HepG2 (cell line): ENCODE results near the gene IMPDH1. TPM values are rescaled to one million over a fixed set of nuclear protein-coding genes. Genes with fewer than 3 reads are reported as not detected.

Experiments used
- ATAC-seq: fragments of 200-7000 bp; cut with Tn5 transposase; 3 replicates; pipeline ENCODE4 v1.9.1; 2020; ENCODE audit warnings: mild to moderate bottlenecking, moderate library complexity
- BruUV-seq: library from RNA; stranded (reverse); fragments of 400-500 nt; replicated peaks from 2 replicates; lab custom pipeline; 2021; lab: Mats Ljungman, UMichigan
- CTCF ChIA-PET: fragments of 300-600 bp; formaldehyde crosslinking; extraction: SDS; loops from one replicate; lab custom pipeline; 2021; ENCODE audit warnings: low total read pairs, inconsistent platforms, low intra/inter-chr PET ratio; lab: Yijun Ruan, JAX
- POLR2A ChIA-PET: fragments of 350-600 bp; sonication (Branson Sonifier 250); formaldehyde crosslinking; loops from one replicate; lab custom pipeline; 2020; ENCODE audit warnings: antibody characterized with exemption, inconsistent platforms; lab: Yijun Ruan, JAX
- DNase-seq: peaks from one replicate; pipeline ENCODE4 v3.0.0-alpha.2; 2015; ENCODE audit warnings: low spot score
- FAIRE-seq: peaks from 3 replicates; lab custom pipeline; 2011; peaks lifted over from hg19 to GRCh38; lab: Jason Lieb, UNC
- H2AFZ ChIP-seq: one replicate; pipeline ENCODE4 v1.6.1; 2011; ENCODE audit warnings: low read length, inconsistent platforms
- H3K27ac ChIP-seq: fragments of 300-600 bp; 3 replicates; pipeline ENCODE4 v1.8.0; 2011; ENCODE audit warnings: mixed run types, mild to moderate bottlenecking, mixed read lengths, low read length, inconsistent platforms; ENCODE audit not compliant: insufficient read depth; ENCODE audit errors: extremely low read length
- H3K27me3 ChIP-seq, 2 experiments: fragments of 200-600 bp in 1 of 2; 2 replicates in 1 of 2; 3 replicates in 1 of 2; pipeline versions ENCODE4 v1.6.0 to v1.8.0; 2011; ENCODE audit warnings: low read length in 2 of 2, mild to moderate bottlenecking in 2 of 2, moderate library complexity in 2 of 2, inconsistent platforms in 1 of 2; ENCODE audit not compliant: insufficient read depth in 2 of 2, control insufficient read depth in 1 of 2
- H3K36me3 ChIP-seq, 2 experiments: fragments of 200-600 bp in 1 of 2; replicated peaks in 1 of 2; 2 replicates in 1 of 2; 3 replicates in 1 of 2; pipeline versions ENCODE4 v1.5.1 to v1.8.0; 2011; ENCODE audit warnings: low read length in 2 of 2, inconsistent platforms in 1 of 2; ENCODE audit not compliant: insufficient read depth in 2 of 2, control insufficient read depth in 1 of 2
- H3K4me1 ChIP-seq: 2 replicates; pipeline ENCODE4 v1.5.1; 2012; ENCODE audit warnings: low read length, inconsistent platforms; ENCODE audit not compliant: insufficient read depth
- H3K4me2 ChIP-seq: 2 replicates; pipeline ENCODE4 v1.6.0; 2011; ENCODE audit warnings: low read depth, low read length, inconsistent platforms
- H3K4me3 ChIP-seq, 3 experiments: fragments of 200-600 bp in 1 of 3; sonication (generic), shearing (Covaris generic) in 1 of 3; replicated peaks in 1 of 3; 2 replicates each; pipeline ENCODE4 v1.5.1; 2011 to 2016; ENCODE audit warnings: low read length in 3 of 3, inconsistent platforms in 2 of 3, low read depth in 2 of 3, mild to moderate bottlenecking in 2 of 3, control low read depth in 1 of 3, mixed read lengths in 1 of 3; ENCODE audit not compliant: insufficient read depth in 1 of 3
- H3K79me2 ChIP-seq: one replicate; pipeline ENCODE4 v1.6.1; 2011; ENCODE audit warnings: low read length, inconsistent platforms; ENCODE audit not compliant: insufficient read depth
- H3K9ac ChIP-seq: 2 replicates; pipeline ENCODE4 v1.6.0; 2011; ENCODE audit warnings: mild to moderate bottlenecking, low read depth, low read length, inconsistent platforms; ENCODE audit not compliant: insufficient read depth
- H3K9me3 ChIP-seq: 2 replicates; pipeline ENCODE4 v1.5.1; 2012; ENCODE audit warnings: mild to moderate bottlenecking, low read length
- H4K20me1 ChIP-seq: 2 replicates; pipeline ENCODE4 v1.6.0; 2011; ENCODE audit warnings: inconsistent platforms, mild to moderate bottlenecking, low read length, moderate library complexity; ENCODE audit not compliant: insufficient read depth
- PBX3 ChIP-seq: sonication (generic); formaldehyde crosslinking; IDR thresholded peaks from 2 replicates; pipeline ENCODE4 v1.8.1; 2023; ENCODE audit warnings: missing genetic modification reagents, inconsistent platforms, borderline replicate concordance
- PHF21A ChIP-seq: sonication (generic); formaldehyde crosslinking; IDR thresholded peaks from 2 replicates; pipeline ENCODE4 v1.5.0; 2020; ENCODE audit warnings: mild to moderate bottlenecking, missing genetic modification reagents
- ZSCAN31 ChIP-seq: sonication (generic); formaldehyde crosslinking; IDR thresholded peaks from 2 replicates; pipeline ENCODE4 v1.5.0; 2020; ENCODE audit warnings: low read depth, mild to moderate bottlenecking, missing genetic modification reagents
- WGBS: methylation state at CpG from one replicate; pipeline ENCODE4 v1.1.6; 2017; ENCODE audit warnings: low lambda C conversion rate; 5-methylcytosine and 5-hydroxymethylcytosine counted together
- in situ Hi-C: cut with HindIII; loops from 2 replicates; pipeline ENCODE4 v1.10.0; 2017; ENCODE audit warnings: low pct_unique_long_range_greater_than_20kb; ENCODE audit not compliant: extremely low pct_ligation_motif_present
- intact Hi-C: fragments of 100-400 bp; cut with micrococcal nuclease; formaldehyde crosslinking; loops from one replicate; pipeline ENCODE4 v1.10.0; 2022; ENCODE audit not compliant: unreplicated experiment
- polyA plus RNA-seq, 8 experiments: library from polyadenylated mRNA; depleted of rRNA in 3 of 8; stranded (reverse) in 7 of 8; unstranded in 1 of 8; fragments of >200 nt; fragmentation: Illumina TruSeq in 4 of 8; extraction: Trizol in 4 of 8; gene quantifications; 2 replicates each; pipeline versions ENCODE4 v1.2.1 to v1.2.3, GENCODE V29; 2011 to 2016; ENCODE audit warnings: low read depth in 4 of 8, missing spikeins in 1 of 8, mixed read lengths in 1 of 8; ENCODE audit not compliant: insufficient read depth in 1 of 8
- total RNA-seq, 5 experiments: library from RNA; depleted of rRNA; stranded (reverse); fragments of >200 nt; fragmentation: Illumina TruSeq; extraction: Trizol; gene quantifications; 2 replicates each; pipeline ENCODE4 v1.2.3, GENCODE V29; 2016; ENCODE audit warnings: low read depth in 1 of 5
- TF ChIP-seq, protein P1 (sequence below): sonication (generic); formaldehyde crosslinking; IDR thresholded peaks from 2 replicates; pipeline ENCODE4 v1.9.0; 2022; ENCODE audit warnings: missing genetic modification reagents, mild to moderate bottlenecking, borderline replicate concordance
- TF ChIP-seq, protein P2 (sequence below): sonication (generic); formaldehyde crosslinking; IDR thresholded peaks from 2 replicates; pipeline ENCODE4 v1.4.0; 2020; ENCODE audit warnings: mild to moderate bottlenecking, missing genetic modification reagents, borderline replicate concordance
- TF ChIP-seq, protein P3 (sequence below): IDR thresholded peaks from 2 replicates; pipeline ENCODE4 v1.6.1; 2012; ENCODE audit warnings: inconsistent platforms

The IMPDH1 gene
- total and polyA plus RNA-seq, 2 of the 13 experiments (the other 11 are each of a cell fraction or from before 2014, with no cell fraction given): 22.8 to 34.0 TPM

DNA sequence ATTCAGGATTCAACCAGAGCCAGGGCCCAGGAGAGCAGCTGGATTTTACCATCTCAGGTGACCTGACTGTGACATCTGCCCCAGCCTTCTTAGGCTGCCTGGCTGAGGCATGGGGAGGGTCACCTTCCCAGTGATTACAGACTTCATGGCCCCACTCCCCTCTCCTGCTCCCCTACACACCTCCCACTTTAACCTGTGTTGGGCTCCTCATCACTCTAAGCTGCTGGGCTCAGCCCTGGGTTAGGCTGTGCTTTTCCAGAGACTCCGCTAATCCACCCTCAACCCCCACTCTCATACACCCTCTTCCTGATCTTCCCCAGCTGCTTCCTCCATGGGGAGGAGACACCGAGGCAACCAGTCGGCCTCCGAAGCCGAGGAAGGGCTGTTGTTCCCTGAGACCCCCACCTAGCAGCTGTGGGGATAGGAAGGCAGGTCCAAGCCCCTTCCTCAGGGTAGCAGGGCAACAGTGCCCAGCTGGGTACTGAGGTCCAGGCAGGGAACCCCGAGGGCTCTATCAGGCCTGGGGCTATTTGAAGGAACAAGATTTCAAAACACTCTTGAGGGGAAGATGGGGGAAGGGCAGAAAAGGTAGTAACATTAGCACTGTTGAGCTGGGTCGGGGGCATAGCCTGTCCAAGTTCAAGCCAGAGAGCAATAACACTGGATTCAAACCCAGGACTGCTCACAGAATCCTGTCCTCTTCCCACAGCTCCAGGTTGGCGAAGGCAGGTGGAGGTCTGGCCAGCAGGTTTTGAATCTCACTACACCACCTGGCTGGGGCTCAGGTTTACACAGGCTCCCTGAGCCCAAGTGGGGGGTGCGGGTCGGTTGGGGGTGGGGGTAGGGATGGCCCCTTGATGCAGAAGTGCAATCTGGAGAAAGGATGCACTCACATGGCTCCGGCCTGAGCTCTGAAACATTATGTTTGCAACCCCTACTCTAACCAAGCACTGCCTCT lies 1.8 kb downstream of the IMPDH1 start:
- intact Hi-C loops: no loop called here
- peaks cover 62% of the 10 kb centered on the region for H3K4me1 ChIP-seq
- H3K4me2 ChIP-seq: peak overlapping the region; percentile 100
- in situ Hi-C loops: no loop called here
- no peaks in the 10 kb centered on the region for H4K20me1 ChIP-seq
- ATAC-seq (peak; percentile 0; the same call in 1 of the 3 replicates), DNase-seq (no peak), FAIRE-seq (no peak)
- POLR2A ChIA-PET: interaction anchor here (0.7 to 1.3 kb wide), 4 partner anchors 8 to 64 kb away, joined by 3 to 6 read pairs (median 3); partner anchors contain the start of gene RBM28
- H3K36me3 ChIP-seq: 0 out of 5 replicates have a peak, but pooled peaks cover 0 to under 1% of the 10 kb centered on the region in 2 experiments
- 27% methylated on average over 8 of the region's 11 CpGs for WGBS
- peaks cover 2 to 19% of the 10 kb centered on the region in 2 experiments; a peak in 2 of 5 replicates for H3K27me3 ChIP-seq
- peak overlapping the region; percentile 57 to 75 (median 67); a peak in 5 of 6 replicates for H3K4me3 ChIP-seq
- no peaks in the 10 kb centered on the region for H3K9me3 ChIP-seq
- peak overlapping the region; percentile 42; the same call in 1 of the 2 replicates for H3K9ac ChIP-seq
- CTCF ChIA-PET: no interaction called here
- no peak overlapping the region for H3K27ac ChIP-seq
- no peak overlapping the region for H2AFZ ChIP-seq
- no peaks in the 10 kb centered on the region for H3K79me2 ChIP-seq
- 0 out of 2 replicates have a peak, but pooled peaks have one; percentile 5 for TF ChIP-seq ZSCAN31 (CRISPR knock-in tag)
- TF ChIP-seq PBX3 (CRISPR knock-in tag): no peak
- 0 out of 2 replicates have a peak, but pooled peaks have one; percentile 2 for TF ChIP-seq PHF21A (CRISPR knock-in tag)
- TF ChIP-seq, all 625 proteins: peak for 2
- no TSS peak for BruUV-seq

GRCh38 chr7:128407233-128407589 lies 2.6 kb downstream of the IMPDH1 start:
- no TSS peak for BruUV-seq
- Histone ChIP-seq H3K4me2 (peak overlapping the region; percentile 100; the same call in 1 of the 2 replicates), H4K20me1 (no peaks in the 10 kb centered on the region), H3K79me2 (no peaks in the 10 kb centered on the region), H3K4me1 (peaks cover 62% of the 10 kb centered on the region), H3K9ac (no peak overlapping the region), H2AFZ (no peak overlapping the region), H3K9me3 (no peaks in the 10 kb centered on the region), H3K27me3 (peaks cover 2 to 19% of the 10 kb centered on the region in 2 experiments; a peak in 2 of 5 replicates), H3K4me3 (no peak overlapping the region; a peak in 1 of 6 replicates), H3K36me3 (0 out of 5 replicates have a peak, but pooled peaks cover 0 to 4% of the 10 kb centered on the region in 2 experiments), H3K27ac (no peak overlapping the region)
- ChIA-PET POLR2A (no interaction called here), CTCF (no interaction called here)
- ATAC-seq (peak; percentile 0; the same call in 2 of the 3 replicates), DNase-seq (no peak), FAIRE-seq (no peak)
- in situ Hi-C loops: no loop called here
- no CpG with 5 or more reads among the region's 7 CpGs for WGBS
- intact Hi-C loops: no loop called here
- TF ChIP-seq, protein P1, sequence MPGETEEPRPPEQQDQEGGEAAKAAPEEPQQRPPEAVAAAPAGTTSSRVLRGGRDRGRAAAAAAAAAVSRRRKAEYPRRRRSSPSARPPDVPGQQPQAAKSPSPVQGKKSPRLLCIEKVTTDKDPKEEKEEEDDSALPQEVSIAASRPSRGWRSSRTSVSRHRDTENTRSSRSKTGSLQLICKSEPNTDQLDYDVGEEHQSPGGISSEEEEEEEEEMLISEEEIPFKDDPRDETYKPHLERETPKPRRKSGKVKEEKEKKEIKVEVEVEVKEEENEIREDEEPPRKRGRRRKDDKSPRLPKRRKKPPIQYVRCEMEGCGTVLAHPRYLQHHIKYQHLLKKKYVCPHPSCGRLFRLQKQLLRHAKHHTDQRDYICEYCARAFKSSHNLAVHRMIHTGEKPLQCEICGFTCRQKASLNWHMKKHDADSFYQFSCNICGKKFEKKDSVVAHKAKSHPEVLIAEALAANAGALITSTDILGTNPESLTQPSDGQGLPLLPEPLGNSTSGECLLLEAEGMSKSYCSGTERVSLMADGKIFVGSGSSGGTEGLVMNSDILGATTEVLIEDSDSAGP (CRISPR knock-in tag): no peak
- TF ChIP-seq, protein P2, sequence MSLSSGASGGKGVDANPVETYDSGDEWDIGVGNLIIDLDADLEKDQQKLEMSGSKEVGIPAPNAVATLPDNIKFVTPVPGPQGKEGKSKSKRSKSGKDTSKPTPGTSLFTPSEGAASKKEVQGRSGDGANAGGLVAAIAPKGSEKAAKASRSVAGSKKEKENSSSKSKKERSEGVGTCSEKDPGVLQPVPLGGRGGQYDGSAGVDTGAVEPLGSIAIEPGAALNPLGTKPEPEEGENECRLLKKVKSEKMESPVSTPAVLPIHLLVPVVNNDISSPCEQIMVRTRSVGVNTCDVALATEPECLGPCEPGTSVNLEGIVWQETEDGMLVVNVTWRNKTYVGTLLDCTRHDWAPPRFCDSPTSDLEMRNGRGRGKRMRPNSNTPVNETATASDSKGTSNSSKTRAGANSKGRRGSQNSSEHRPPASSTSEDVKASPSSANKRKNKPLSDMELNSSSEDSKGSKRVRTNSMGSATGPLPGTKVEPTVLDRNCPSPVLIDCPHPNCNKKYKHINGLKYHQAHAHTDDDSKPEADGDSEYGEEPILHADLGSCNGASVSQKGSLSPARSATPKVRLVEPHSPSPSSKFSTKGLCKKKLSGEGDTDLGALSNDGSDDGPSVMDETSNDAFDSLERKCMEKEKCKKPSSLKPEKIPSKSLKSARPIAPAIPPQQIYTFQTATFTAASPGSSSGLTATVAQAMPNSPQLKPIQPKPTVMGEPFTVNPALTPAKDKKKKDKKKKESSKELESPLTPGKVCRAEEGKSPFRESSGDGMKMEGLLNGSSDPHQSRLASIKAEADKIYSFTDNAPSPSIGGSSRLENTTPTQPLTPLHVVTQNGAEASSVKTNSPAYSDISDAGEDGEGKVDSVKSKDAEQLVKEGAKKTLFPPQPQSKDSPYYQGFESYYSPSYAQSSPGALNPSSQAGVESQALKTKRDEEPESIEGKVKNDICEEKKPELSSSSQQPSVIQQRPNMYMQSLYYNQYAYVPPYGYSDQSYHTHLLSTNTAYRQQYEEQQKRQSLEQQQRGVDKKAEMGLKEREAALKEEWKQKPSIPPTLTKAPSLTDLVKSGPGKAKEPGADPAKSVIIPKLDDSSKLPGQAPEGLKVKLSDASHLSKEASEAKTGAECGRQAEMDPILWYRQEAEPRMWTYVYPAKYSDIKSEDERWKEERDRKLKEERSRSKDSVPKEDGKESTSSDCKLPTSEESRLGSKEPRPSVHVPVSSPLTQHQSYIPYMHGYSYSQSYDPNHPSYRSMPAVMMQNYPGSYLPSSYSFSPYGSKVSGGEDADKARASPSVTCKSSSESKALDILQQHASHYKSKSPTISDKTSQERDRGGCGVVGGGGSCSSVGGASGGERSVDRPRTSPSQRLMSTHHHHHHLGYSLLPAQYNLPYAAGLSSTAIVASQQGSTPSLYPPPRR: no peak
- TF ChIP-seq, protein P3, sequence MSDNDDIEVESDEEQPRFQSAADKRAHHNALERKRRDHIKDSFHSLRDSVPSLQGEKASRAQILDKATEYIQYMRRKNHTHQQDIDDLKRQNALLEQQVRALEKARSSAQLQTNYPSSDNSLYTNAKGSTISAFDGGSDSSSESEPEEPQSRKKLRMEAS: 0 out of 2 replicates have a peak, but pooled peaks have one; percentile 39
